Endothelial cell of umbilical vein (primary cell): ENCODE measurements around the gene TTC21A. TPM values are rescaled to one million over a fixed set of nuclear protein-coding genes. Genes with fewer than 3 reads are reported as not detected.
A peak's percentile ranks its signal among the peaks of the same experiment; 100 is the strongest.

ENCODE experiments used
- BruUV-seq: library from RNA; stranded (reverse); fragments of 400-500 nt; replicated peaks from 2 replicates; lab custom pipeline; 2021; lab: Mats Ljungman, UMichigan
- CTCF ChIA-PET: fragments of 300-600, 350-600 bp; sonication (Branson Sonifier 250); formaldehyde crosslinking; loops from one replicate; lab custom pipeline; 2021; ENCODE audit warnings: antibody characterized with exemption, inconsistent platforms; lab: Charles Lee
- POLR2A ChIA-PET: fragments of 300-600, 350-600 bp; sonication (Branson Sonifier 250); formaldehyde crosslinking; loops from one replicate; lab custom pipeline; 2021; ENCODE audit warnings: antibody characterized with exemption, inconsistent platforms; lab: Charles Lee
- DNase-seq: peaks from one replicate; pipeline ENCODE4 v3.0.0-alpha.2; 2011; ENCODE audit warnings: low read depth, low spot score
- FAIRE-seq: peaks from 2 replicates; lab custom pipeline; 2011; peaks lifted over from hg19 to GRCh38; lab: Jason Lieb, UNC
- H2AFZ ChIP-seq: 2 replicates; pipeline ENCODE4 v1.6.0; 2012; ENCODE audit warnings: low read depth, low read length, control low read depth, inconsistent platforms
- H3K27ac ChIP-seq: 2 replicates; pipeline ENCODE4 v1.5.1; 2011; ENCODE audit warnings: low read depth, mild to moderate bottlenecking, control low read depth, low read length, moderate library complexity; ENCODE audit not compliant: insufficient read depth
- H3K27me3 ChIP-seq, 2 experiments: 2 replicates each; pipeline versions ENCODE4 v1.6.0 to v1.6.1; 2011; ENCODE audit warnings: low read length in 2 of 2, mixed read lengths in 1 of 2; ENCODE audit not compliant: control insufficient read depth in 2 of 2, insufficient read depth in 2 of 2
- H3K36me3 ChIP-seq, 2 experiments: 2 replicates in 1 of 2; 3 replicates in 1 of 2; pipeline ENCODE4 v1.5.1; 2011; ENCODE audit warnings: low read length in 2 of 2, mild to moderate bottlenecking in 1 of 2, moderate library complexity in 1 of 2; ENCODE audit not compliant: control insufficient read depth in 2 of 2, insufficient read depth in 2 of 2; ENCODE audit errors: extremely low read depth in 1 of 2
- H3K4me1 ChIP-seq: 3 replicates; pipeline ENCODE4 v1.5.1; 2011; ENCODE audit warnings: mild to moderate bottlenecking, low read length; ENCODE audit not compliant: control insufficient read depth, insufficient read depth; ENCODE audit errors: extremely low read depth
- H3K4me2 ChIP-seq: 2 replicates; pipeline ENCODE4 v1.6.1; 2011; ENCODE audit warnings: low read length, control low read depth, mixed read lengths; ENCODE audit not compliant: insufficient read depth
- H3K4me3 ChIP-seq, 3 experiments: fragments of 200-600 bp in 1 of 3; sonication (generic), shearing (Covaris generic) in 1 of 3; replicated peaks in 1 of 3; 2 replicates each; pipeline ENCODE4 v1.5.1; 2011 to 2016; ENCODE audit warnings: control low read depth in 3 of 3, low read length in 3 of 3, mild to moderate bottlenecking in 2 of 3, inconsistent platforms in 1 of 3, low read depth in 1 of 3, moderate library complexity in 1 of 3; ENCODE audit not compliant: insufficient read depth in 1 of 3
- H3K79me2 ChIP-seq: 2 replicates; pipeline ENCODE4 v1.6.0; 2012; ENCODE audit warnings: low read length, inconsistent platforms; ENCODE audit not compliant: control insufficient read depth, insufficient read depth
- H3K9ac ChIP-seq: replicated peaks from 2 replicates; pipeline ENCODE3; 2011; ENCODE audit warnings: low read length, control low read depth; ENCODE audit not compliant: insufficient read depth; ENCODE audit errors: extremely low read depth
- H3K9me1 ChIP-seq: replicated peaks from 3 replicates; pipeline ENCODE4 v1.6.0; 2011; ENCODE audit warnings: mild to moderate bottlenecking, low read length; ENCODE audit not compliant: control insufficient read depth, insufficient read depth; ENCODE audit errors: extremely low read depth
- H3K9me3 ChIP-seq: replicated peaks from 2 replicates; pipeline ENCODE4 v1.5.1; 2012; ENCODE audit warnings: low read length, inconsistent platforms; ENCODE audit not compliant: control insufficient read depth, insufficient read depth
- H4K20me1 ChIP-seq: replicated peaks from 2 replicates; pipeline ENCODE3; 2011; ENCODE audit warnings: mild to moderate bottlenecking, low read length; ENCODE audit not compliant: control insufficient read depth, insufficient read depth; ENCODE audit errors: extremely low read depth
- EZH2 ChIP-seq: IDR thresholded peaks from 2 replicates; pipeline ENCODE4 v1.6.1; 2012; ENCODE audit warnings: borderline replicate concordance, low read depth, mild to moderate bottlenecking, moderate library complexity, low read length, inconsistent platforms; ENCODE audit not compliant: severe bottlenecking
- FOS ChIP-seq: IDR thresholded peaks from 2 replicates; pipeline ENCODE4 v1.6.1; 2011; ENCODE audit warnings: mild to moderate bottlenecking, low read length, moderate library complexity, borderline replicate concordance; ENCODE audit not compliant: insufficient read depth
- GATA2 ChIP-seq: IDR thresholded peaks from 2 replicates; pipeline ENCODE4 v1.7.0; 2011; ENCODE audit warnings: low read depth, mild to moderate bottlenecking, moderate library complexity, mixed read lengths, low read length; ENCODE audit not compliant: insufficient read length, insufficient read depth
- JUN ChIP-seq: IDR thresholded peaks from 2 replicates; pipeline ENCODE4 v1.6.1; 2011; ENCODE audit warnings: borderline replicate concordance, low read depth; ENCODE audit not compliant: insufficient read length, insufficient read depth
- MYC ChIP-seq: IDR thresholded peaks from one replicate; pipeline ENCODE4 v1.6.1; 2011; ENCODE audit warnings: mild to moderate bottlenecking, low read depth, low read length
- POLR2A ChIP-seq: IDR thresholded peaks from 2 replicates; pipeline ENCODE4 v1.6.1; 2012; ENCODE audit warnings: low read depth, mild to moderate bottlenecking, control low read depth, low read length
- POLR2AphosphoS5 ChIP-seq: IDR thresholded peaks from 2 replicates; pipeline ENCODE4 v1.6.1; 2012; ENCODE audit warnings: low read depth, mild to moderate bottlenecking, control low read depth, low read length, moderate library complexity; ENCODE audit not compliant: insufficient read depth
- dilution Hi-C: fragments of 300-500 bp; cut with MboI; formaldehyde crosslinking; loops from one replicate; pipeline ENCODE4 v1.15.0; 2019; ENCODE audit warnings: low sequenced_read_pairs; ENCODE audit not compliant: extremely low pct_ligation_motif_present
- intact Hi-C: fragments of 100-400 bp; cut with micrococcal nuclease; formaldehyde crosslinking; loops from one replicate; pipeline ENCODE4 v1.10.0; 2022
- polyA plus RNA-seq, 4 experiments: library from polyadenylated mRNA; depleted of rRNA in 3 of 4; stranded (reverse) in 3 of 4; unstranded in 1 of 4; fragments of >200 nt; gene quantifications; 2 replicates each; pipeline versions ENCODE4 v1.2.1 to v1.2.3, GENCODE V29; 2011 to 2012; ENCODE audit warnings: missing spikeins in 1 of 4
- total RNA-seq: library from RNA; stranded (reverse); gene quantifications from 2 replicates; pipeline ENCODE4 v1.2.3, GENCODE V29; 2021
- TF ChIP-seq, protein P1 (sequence below): IDR thresholded peaks from 2 replicates; pipeline ENCODE4 v1.6.1; 2011; ENCODE audit not compliant: insufficient read depth, insufficient read length
- TF ChIP-seq, protein P2 (sequence below), 2 donors: IDR thresholded peaks; 1 replicate in 1 of 2; 2 replicates in 1 of 2; pipeline ENCODE4 v1.5.1; 2011; ENCODE audit warnings: low read length in 2 of 2, mild to moderate bottlenecking in 2 of 2, moderate library complexity in 2 of 2, control low read depth in 1 of 2, inconsistent platforms in 1 of 2, low read depth in 1 of 2; ENCODE audit not compliant: insufficient read depth in 1 of 2; ENCODE audit errors: extremely low read depth in 1 of 2

The TTC21A gene
- total and polyA plus RNA-seq, 2 donors (not counting 3 experiments of a cell fraction or from before 2014, with no cell fraction given) = 4.7 to 7.8 TPM

DNA sequence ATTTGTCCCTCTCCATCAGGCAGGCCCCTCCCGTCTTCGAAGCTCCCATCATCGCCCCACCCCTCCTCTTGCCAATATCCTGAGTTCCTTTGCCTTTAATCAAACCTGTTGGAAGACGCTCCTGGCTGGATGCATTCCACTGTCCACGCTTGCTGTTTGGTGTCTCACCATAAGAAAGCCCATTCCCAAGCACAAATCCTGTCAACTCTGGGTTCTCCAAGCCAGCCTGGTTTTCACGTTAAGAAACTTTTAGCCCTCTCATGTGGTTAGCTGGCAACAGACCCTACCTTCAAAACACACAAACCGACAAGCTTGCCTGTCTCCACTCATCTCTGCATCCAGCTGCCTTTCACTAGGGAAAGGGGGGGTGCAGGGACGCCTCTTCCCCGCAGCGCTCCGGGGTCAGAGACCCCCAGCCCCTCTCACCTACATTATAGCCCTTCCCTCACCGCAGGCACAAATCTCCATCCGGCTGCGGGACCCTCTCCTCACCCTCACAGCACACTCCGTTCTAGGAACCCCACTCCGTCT, 1.1 kb upstream of the TTC21A start:
- BruUV-seq = no TSS peak
- POLR2A ChIA-PET = no interaction called here
- peak overlapping the region; percentile 69 to 84 (median 78) for H3K4me3 ChIP-seq
- H3K9ac ChIP-seq = peak overlapping the region; percentile 87
- H3K9me3 ChIP-seq = no peaks in the 10 kb centered on the region
- H3K27me3 ChIP-seq = no peaks in the 10 kb centered on the region
- H3K9me1 ChIP-seq = no peaks in the 10 kb centered on the region
- TF ChIP-seq MYC = no peak
- no peak for TF ChIP-seq FOS
- TF ChIP-seq, protein P1, sequence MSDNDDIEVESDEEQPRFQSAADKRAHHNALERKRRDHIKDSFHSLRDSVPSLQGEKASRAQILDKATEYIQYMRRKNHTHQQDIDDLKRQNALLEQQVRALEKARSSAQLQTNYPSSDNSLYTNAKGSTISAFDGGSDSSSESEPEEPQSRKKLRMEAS = no peak
- no peak for TF ChIP-seq EZH2
- no peak for TF ChIP-seq POLR2AphosphoS5
- TF ChIP-seq JUN = no peak
- TF ChIP-seq, protein P2, sequence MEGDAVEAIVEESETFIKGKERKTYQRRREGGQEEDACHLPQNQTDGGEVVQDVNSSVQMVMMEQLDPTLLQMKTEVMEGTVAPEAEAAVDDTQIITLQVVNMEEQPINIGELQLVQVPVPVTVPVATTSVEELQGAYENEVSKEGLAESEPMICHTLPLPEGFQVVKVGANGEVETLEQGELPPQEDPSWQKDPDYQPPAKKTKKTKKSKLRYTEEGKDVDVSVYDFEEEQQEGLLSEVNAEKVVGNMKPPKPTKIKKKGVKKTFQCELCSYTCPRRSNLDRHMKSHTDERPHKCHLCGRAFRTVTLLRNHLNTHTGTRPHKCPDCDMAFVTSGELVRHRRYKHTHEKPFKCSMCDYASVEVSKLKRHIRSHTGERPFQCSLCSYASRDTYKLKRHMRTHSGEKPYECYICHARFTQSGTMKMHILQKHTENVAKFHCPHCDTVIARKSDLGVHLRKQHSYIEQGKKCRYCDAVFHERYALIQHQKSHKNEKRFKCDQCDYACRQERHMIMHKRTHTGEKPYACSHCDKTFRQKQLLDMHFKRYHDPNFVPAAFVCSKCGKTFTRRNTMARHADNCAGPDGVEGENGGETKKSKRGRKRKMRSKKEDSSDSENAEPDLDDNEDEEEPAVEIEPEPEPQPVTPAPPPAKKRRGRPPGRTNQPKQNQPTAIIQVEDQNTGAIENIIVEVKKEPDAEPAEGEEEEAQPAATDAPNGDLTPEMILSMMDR (IDR thresholded peaks at IDR 0.05; ENCODE audit: extremely low read depth in 1 of 2, insufficient read depth in 1 of 2, low read depth in 1 of 2, low read length in 2 of 2) = no peak
- no peak for TF ChIP-seq POLR2A
- no peak for TF ChIP-seq GATA2
- peak overlapping the region; percentile 21 for H2AFZ ChIP-seq
- H3K27ac ChIP-seq = peak overlapping the region; percentile 75
- DNase-seq (peak; percentile 18), FAIRE-seq (peak; percentile 70)
- peaks cover 18% of the 10 kb centered on the region for H3K4me1 ChIP-seq
- no peaks in the 10 kb centered on the region for H3K36me3 ChIP-seq
- no peaks in the 10 kb centered on the region for H4K20me1 ChIP-seq
- dilution Hi-C loops = loop anchor here (5.0 kb wide), 1 partner anchor 86 kb away; the partner anchor contains the start of gene XIRP1
- intact Hi-C loops = loop anchor here (2.0 kb wide), 1 partner anchor 276 kb away; the partner anchor contains the start of gene SLC25A38
- peak overlapping the region; percentile 66 for H3K4me2 ChIP-seq
- CTCF ChIA-PET = interaction anchor here (0.8 to 3.2 kb wide), 7 partner anchors 10 to 272 kb away, joined by 3 to 26 read pairs (median 4); no protein-coding TSS in a partner anchor
- peaks cover 43% of the 10 kb centered on the region for H3K79me2 ChIP-seq
